ENCODE data around the gene KCNQ4.

KCNQ4 gene

DNA sequence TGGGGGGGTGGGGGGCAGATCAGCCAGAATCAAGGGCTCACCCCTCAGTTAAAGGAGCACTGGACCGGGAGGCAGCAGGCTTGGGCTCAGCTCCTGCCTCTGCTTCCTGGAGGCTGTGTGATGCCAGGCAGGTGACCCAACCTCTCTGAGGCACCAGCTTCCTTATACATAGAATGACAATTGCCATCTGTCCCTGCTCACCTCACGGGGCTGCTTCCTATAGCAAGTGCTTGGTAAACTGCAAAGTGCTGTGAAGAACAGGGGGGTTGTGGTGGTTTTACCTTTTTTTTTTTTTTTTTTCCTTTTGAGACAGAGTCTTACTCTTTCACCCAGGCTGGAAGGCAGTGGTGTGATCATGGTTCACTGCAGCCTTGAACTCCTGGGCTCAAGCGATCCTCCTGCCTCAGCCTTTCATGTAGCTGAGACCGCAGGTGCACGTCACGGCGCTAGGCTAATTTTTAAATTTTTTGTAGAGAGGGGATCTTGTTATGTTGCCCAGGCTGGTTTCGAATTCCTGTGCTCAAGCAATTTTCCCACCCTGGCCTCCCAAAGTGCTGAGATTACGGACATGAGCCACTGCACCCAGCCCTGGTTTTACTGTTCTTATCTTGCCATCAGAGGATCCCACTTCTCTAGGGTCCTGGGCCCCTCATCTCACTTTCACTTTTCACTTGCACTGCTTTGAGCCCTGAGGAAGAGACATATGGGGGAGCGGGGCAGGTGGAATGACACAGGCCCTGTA lies 11.6 kb downstream of the KCNQ4 start:
- TF ChIP-seq ZNF565 (CRISPR knock-in tag; conservative IDR thresholded peaks at IDR 0.05; ENCODE audit: low read depth) (no peak), PPARA (CRISPR knock-in tag; IDR thresholded peaks at IDR 0.05; ENCODE audit: borderline replicate concordance) (no peak), TOX (CRISPR knock-in tag; IDR thresholded peaks at IDR 0.05; ENCODE audit: borderline replicate concordance) (no peak)
- ATAC-seq: no peak

DNA sequence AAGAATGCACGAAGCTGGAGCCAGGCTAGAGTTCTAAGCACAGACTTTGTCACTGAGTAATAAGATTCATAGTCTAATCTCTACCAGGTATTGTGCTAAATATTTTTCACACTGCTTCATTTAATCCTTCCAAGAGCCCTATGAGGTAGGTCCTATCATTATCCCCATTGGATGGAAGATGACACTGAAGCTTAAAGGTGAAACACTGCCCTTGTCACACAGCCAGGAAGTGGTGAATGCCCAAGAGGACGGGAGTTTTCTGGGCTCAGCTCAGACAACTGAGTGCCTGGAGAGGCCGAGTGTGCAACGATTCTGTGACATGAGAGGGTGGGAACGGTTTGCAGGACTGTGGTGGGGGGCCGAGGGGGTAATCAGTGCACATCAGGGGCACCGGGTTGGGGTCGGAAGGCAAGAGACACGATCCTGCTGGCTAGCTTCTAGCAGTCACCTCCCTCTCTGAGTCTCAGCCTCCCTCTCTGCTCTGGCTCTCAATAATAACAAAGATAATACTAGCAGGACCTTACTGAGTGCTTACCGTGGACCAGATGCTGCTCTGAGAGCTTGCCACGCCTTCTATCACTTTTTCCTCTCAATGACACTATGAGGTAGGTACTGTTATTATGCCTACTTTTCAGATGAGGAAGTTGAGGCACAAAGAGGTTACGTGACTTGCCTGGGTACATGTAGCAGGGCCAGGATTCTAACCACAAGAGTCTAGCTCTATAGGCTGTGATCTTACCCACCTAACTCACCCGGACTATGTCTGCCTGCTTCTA lies 12.4 kb downstream of the KCNQ4 start:
- no peak for TF ChIP-seq ZNF565 (CRISPR knock-in tag; conservative IDR thresholded peaks at IDR 0.05; ENCODE audit: low read depth)
- TF ChIP-seq, protein P1, sequence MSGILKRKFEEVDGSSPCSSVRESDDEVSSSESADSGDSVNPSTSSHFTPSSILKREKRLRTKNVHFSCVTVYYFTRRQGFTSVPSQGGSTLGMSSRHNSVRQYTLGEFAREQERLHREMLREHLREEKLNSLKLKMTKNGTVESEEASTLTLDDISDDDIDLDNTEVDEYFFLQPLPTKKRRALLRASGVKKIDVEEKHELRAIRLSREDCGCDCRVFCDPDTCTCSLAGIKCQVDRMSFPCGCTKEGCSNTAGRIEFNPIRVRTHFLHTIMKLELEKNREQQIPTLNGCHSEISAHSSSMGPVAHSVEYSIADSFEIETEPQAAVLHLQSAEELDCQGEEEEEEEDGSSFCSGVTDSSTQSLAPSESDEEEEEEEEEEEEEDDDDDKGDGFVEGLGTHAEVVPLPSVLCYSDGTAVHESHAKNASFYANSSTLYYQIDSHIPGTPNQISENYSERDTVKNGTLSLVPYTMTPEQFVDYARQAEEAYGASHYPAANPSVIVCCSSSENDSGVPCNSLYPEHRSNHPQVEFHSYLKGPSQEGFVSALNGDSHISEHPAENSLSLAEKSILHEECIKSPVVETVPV (CRISPR knock-in tag; IDR thresholded peaks at IDR 0.05): no peak
- TF ChIP-seq PPARA (CRISPR knock-in tag; IDR thresholded peaks at IDR 0.05; ENCODE audit: borderline replicate concordance): no peak
- no peak for ATAC-seq

DNA sequence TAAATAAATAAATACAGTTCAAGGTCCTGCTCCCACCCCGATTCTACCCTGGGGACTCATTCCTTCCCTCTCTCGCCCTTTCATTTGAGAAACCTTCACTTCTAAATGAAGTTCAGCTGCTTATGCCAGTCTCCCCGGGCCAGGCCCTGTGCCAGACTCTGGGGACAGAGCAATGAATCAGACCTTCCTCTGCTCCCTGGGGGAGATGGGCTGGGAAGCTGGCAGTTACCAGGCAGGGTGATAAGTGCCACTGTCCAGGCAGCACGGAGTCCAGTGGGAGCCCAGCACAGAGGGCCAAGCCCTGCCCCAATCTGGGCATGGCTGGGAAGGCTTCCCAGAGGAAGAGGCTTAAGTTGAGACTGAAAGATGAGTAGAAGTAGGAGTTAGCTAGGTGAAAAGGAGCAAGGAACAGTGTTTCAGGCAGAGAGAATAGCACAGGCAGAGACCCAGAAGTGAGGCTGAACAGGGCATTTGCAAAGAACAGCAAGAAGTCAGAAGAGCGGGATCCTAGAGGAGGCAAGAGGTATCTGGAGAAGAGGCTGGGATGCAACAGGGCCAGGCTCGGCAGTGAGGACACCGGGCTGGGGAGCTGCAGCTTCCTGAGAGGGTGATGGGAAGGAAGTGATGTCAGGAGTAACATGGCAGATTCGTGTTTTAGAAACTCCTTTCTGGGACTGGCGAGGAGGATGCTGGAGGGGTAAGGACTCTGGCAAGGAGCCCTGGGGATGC lies 13.5 kb downstream of the KCNQ4 start:
- TF ChIP-seq, protein P2, sequence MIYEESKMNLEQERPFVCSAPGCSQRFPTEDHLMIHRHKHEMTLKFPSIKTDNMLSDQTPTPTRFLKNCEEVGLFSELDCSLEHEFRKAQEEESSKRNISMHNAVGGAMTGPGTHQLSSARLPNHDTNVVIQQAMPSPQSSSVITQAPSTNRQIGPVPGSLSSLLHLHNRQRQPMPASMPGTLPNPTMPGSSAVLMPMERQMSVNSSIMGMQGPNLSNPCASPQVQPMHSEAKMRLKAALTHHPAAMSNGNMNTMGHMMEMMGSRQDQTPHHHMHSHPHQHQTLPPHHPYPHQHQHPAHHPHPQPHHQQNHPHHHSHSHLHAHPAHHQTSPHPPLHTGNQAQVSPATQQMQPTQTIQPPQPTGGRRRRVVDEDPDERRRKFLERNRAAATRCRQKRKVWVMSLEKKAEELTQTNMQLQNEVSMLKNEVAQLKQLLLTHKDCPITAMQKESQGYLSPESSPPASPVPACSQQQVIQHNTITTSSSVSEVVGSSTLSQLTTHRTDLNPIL (CRISPR knock-in tag; IDR thresholded peaks at IDR 0.05; ENCODE audit: low read depth): no peak
- TF ChIP-seq ZFP30 (CRISPR knock-in tag; IDR thresholded peaks at IDR 0.05): no peak
- no peak for TF ChIP-seq CSDC2 (CRISPR knock-in tag; IDR thresholded peaks at IDR 0.05)
- TF ChIP-seq ZNF8 (CRISPR knock-in tag; IDR thresholded peaks at IDR 0.05): no peak
- TF ChIP-seq, protein P3, sequence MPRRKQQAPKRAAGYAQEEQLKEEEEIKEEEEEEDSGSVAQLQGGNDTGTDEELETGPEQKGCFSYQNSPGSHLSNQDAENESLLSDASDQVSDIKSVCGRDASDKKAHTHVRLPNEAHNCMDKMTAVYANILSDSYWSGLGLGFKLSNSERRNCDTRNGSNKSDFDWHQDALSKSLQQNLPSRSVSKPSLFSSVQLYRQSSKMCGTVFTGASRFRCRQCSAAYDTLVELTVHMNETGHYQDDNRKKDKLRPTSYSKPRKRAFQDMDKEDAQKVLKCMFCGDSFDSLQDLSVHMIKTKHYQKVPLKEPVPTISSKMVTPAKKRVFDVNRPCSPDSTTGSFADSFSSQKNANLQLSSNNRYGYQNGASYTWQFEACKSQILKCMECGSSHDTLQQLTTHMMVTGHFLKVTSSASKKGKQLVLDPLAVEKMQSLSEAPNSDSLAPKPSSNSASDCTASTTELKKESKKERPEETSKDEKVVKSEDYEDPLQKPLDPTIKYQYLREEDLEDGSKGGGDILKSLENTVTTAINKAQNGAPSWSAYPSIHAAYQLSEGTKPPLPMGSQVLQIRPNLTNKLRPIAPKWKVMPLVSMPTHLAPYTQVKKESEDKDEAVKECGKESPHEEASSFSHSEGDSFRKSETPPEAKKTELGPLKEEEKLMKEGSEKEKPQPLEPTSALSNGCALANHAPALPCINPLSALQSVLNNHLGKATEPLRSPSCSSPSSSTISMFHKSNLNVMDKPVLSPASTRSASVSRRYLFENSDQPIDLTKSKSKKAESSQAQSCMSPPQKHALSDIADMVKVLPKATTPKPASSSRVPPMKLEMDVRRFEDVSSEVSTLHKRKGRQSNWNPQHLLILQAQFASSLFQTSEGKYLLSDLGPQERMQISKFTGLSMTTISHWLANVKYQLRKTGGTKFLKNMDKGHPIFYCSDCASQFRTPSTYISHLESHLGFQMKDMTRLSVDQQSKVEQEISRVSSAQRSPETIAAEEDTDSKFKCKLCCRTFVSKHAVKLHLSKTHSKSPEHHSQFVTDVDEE (CRISPR knock-in tag; IDR thresholded peaks at IDR 0.05): no peak
- TF ChIP-seq ZFP3 (CRISPR knock-in tag; IDR thresholded peaks at IDR 0.05): peak; percentile 92
- TF ChIP-seq TOX (CRISPR knock-in tag; IDR thresholded peaks at IDR 0.05; ENCODE audit: borderline replicate concordance): no peak
- no peak for TF ChIP-seq RARB (CRISPR knock-in tag; IDR thresholded peaks at IDR 0.05)
- no peak for TF ChIP-seq ARNTL (CRISPR knock-in tag; IDR thresholded peaks at IDR 0.05; ENCODE audit: borderline replicate concordance, low read depth)
- TF ChIP-seq ZNF565 (CRISPR knock-in tag; conservative IDR thresholded peaks at IDR 0.05; ENCODE audit: low read depth): no peak
- TF ChIP-seq ZNF70 (CRISPR knock-in tag; IDR thresholded peaks at IDR 0.05): peak; percentile 49; the same call in 1 of the 2 replicates
- no peak for TF ChIP-seq ZC3H10 (CRISPR knock-in tag; IDR thresholded peaks at IDR 0.05)
- TF ChIP-seq, protein P1 (CRISPR knock-in tag; IDR thresholded peaks at IDR 0.05): no peak
- TF ChIP-seq ESRRG (CRISPR knock-in tag; IDR thresholded peaks at IDR 0.05): no peak
- TF ChIP-seq ISL1 (CRISPR knock-in tag; IDR thresholded peaks at IDR 0.05): no peak
- peak; percentile 54 for ATAC-seq

DNA sequence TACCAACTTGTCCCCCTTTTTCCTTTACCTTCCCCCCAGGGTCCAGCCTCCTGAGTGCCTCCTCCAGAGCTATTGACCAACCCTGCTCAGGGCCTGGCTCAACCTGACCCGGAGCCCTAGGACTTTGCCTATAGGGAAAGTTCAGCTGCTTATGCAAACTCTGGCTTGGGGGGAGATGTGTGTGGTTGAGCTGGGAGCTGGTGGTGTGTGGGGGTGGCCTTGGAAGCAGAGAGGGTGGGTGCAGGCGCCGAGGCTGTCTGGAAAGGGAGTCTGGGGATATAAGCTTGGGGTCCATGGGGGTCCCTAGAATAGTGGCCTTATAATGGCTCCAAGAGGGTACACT lies 14.1 kb downstream of the KCNQ4 start:
- ATAC-seq: no peak
- TF ChIP-seq ESRRG (CRISPR knock-in tag; IDR thresholded peaks at IDR 0.05) (no peak), ISL1 (CRISPR knock-in tag; IDR thresholded peaks at IDR 0.05) (no peak), ZFP30 (CRISPR knock-in tag; IDR thresholded peaks at IDR 0.05) (no peak), PPARA (CRISPR knock-in tag; IDR thresholded peaks at IDR 0.05; ENCODE audit: borderline replicate concordance) (no peak), GLIS3 (CRISPR knock-in tag; IDR thresholded peaks at IDR 0.05) (no peak), ZNF565 (CRISPR knock-in tag; conservative IDR thresholded peaks at IDR 0.05; ENCODE audit: low read depth) (no peak), ARNTL (CRISPR knock-in tag; IDR thresholded peaks at IDR 0.05; ENCODE audit: borderline replicate concordance, low read depth) (no peak), TCF4 (CRISPR knock-in tag; IDR thresholded peaks at IDR 0.05; ENCODE audit: borderline replicate concordance) (no peak), BACH2 (CRISPR knock-in tag; IDR thresholded peaks at IDR 0.05; ENCODE audit: borderline replicate concordance) (no peak), ZFP3 (CRISPR knock-in tag; IDR thresholded peaks at IDR 0.05) (no peak), CSDC2 (CRISPR knock-in tag; IDR thresholded peaks at IDR 0.05) (no peak), SNAI2 (CRISPR knock-in tag; IDR thresholded peaks at IDR 0.05) (no peak), RARB (CRISPR knock-in tag; IDR thresholded peaks at IDR 0.05) (no peak)
- TF ChIP-seq, protein P4, sequence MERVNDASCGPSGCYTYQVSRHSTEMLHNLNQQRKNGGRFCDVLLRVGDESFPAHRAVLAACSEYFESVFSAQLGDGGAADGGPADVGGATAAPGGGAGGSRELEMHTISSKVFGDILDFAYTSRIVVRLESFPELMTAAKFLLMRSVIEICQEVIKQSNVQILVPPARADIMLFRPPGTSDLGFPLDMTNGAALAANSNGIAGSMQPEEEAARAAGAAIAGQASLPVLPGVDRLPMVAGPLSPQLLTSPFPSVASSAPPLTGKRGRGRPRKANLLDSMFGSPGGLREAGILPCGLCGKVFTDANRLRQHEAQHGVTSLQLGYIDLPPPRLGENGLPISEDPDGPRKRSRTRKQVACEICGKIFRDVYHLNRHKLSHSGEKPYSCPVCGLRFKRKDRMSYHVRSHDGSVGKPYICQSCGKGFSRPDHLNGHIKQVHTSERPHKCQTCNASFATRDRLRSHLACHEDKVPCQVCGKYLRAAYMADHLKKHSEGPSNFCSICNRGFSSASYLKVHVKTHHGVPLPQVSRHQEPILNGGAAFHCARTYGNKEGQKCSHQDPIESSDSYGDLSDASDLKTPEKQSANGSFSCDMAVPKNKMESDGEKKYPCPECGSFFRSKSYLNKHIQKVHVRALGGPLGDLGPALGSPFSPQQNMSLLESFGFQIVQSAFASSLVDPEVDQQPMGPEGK (CRISPR knock-in tag; IDR thresholded peaks at IDR 0.05; ENCODE audit: borderline replicate concordance): no peak
- TF ChIP-seq, protein P1 (CRISPR knock-in tag; IDR thresholded peaks at IDR 0.05): no peak
